Mesenchymal stem cell (in vitro differentiated cells and primary cell): Measurements from ENCODE around the gene TST.

ENCODE experiments used
- DNase-seq: peaks from one replicate; pipeline ENCODE4 v3.0.0-alpha.2; 2013
- H2AFZ ChIP-seq: one replicate; pipeline ENCODE4 v1.6.1; 2013; ENCODE audit warnings: low read depth, mild to moderate bottlenecking, control low read depth, inconsistent platforms, low read length, moderate library complexity
- H2AK5ac ChIP-seq: 2 replicates; pipeline ENCODE4 v1.6.1; 2013; ENCODE audit warnings: low read length, moderate library complexity, mild to moderate bottlenecking, inconsistent platforms; ENCODE audit not compliant: severe bottlenecking
- H2BK120ac ChIP-seq: one replicate; pipeline ENCODE4 v1.6.1; 2013; ENCODE audit warnings: low read depth, mild to moderate bottlenecking, inconsistent platforms, low read length, moderate library complexity
- H2BK12ac ChIP-seq, 2 experiments: one replicate each; pipeline ENCODE4 v1.6.1; 2013; ENCODE audit warnings: inconsistent platforms in 2 of 2, low read length in 2 of 2, mild to moderate bottlenecking in 2 of 2, moderate library complexity in 2 of 2, control low read depth in 1 of 2
- H2BK15ac ChIP-seq: one replicate; pipeline ENCODE4 v1.6.1; 2013; ENCODE audit warnings: mild to moderate bottlenecking, low read depth, inconsistent platforms; ENCODE audit not compliant: poor library complexity, severe bottlenecking
- H2BK5ac ChIP-seq: 2 replicates; pipeline ENCODE4 v1.6.1; 2013; ENCODE audit warnings: low read depth, mild to moderate bottlenecking, low read length, control low read depth, inconsistent platforms; ENCODE audit not compliant: poor library complexity, severe bottlenecking
- H3K14ac ChIP-seq, 2 experiments: one replicate each; pipeline ENCODE4 v1.6.1; 2013; ENCODE audit warnings: inconsistent platforms in 2 of 2, low read length in 2 of 2, control low read depth in 1 of 2, mild to moderate bottlenecking in 1 of 2, moderate library complexity in 1 of 2
- H3K18ac ChIP-seq, 2 experiments: one replicate each; pipeline ENCODE4 v1.6.1; 2013; ENCODE audit warnings: inconsistent platforms in 2 of 2, low read length in 2 of 2, control low read depth in 1 of 2, low read depth in 1 of 2, mild to moderate bottlenecking in 1 of 2
- H3K23ac ChIP-seq, 2 experiments: one replicate each; pipeline ENCODE4 v1.6.1; 2013; ENCODE audit warnings: inconsistent platforms in 2 of 2, low read length in 2 of 2, mild to moderate bottlenecking in 2 of 2, moderate library complexity in 2 of 2, control low read depth in 1 of 2
- H3K27ac ChIP-seq: 2 replicates; pipeline ENCODE4 v1.5.1; 2013; ENCODE audit warnings: mild to moderate bottlenecking, moderate library complexity, low read length, control low read depth, inconsistent platforms; ENCODE audit not compliant: poor library complexity, severe bottlenecking
- H3K27me3 ChIP-seq, 2 experiments: 2 replicates each; pipeline versions ENCODE4 v1.6.1 to v1.7.0; 2013; ENCODE audit warnings: low read length in 2 of 2, mild to moderate bottlenecking in 2 of 2, moderate library complexity in 2 of 2, control low read depth in 1 of 2, inconsistent platforms in 1 of 2; ENCODE audit not compliant: control insufficient read depth in 1 of 2, insufficient read depth in 1 of 2
- H3K36me3 ChIP-seq, 2 experiments: 2 replicates each; pipeline versions ENCODE4 v1.6.1 to v1.7.0; 2013; ENCODE audit warnings: low read length in 2 of 2, control low read depth in 1 of 2, inconsistent platforms in 1 of 2, low read depth in 1 of 2, mild to moderate bottlenecking in 1 of 2; ENCODE audit not compliant: insufficient read depth in 2 of 2, control insufficient read depth in 1 of 2
- H3K4ac ChIP-seq, 2 experiments: one replicate each; pipeline ENCODE4 v1.6.1; 2013; ENCODE audit warnings: inconsistent platforms in 2 of 2, low read length in 2 of 2, mild to moderate bottlenecking in 2 of 2, moderate library complexity in 2 of 2, control low read depth in 1 of 2, low read depth in 1 of 2
- H3K4me1 ChIP-seq: 2 replicates; pipeline ENCODE4 v1.6.1; 2013; ENCODE audit warnings: low read depth, low read length, control low read depth; ENCODE audit not compliant: control insufficient read depth, insufficient read depth
- H3K4me2 ChIP-seq: 2 replicates; pipeline ENCODE4 v1.6.1; 2013; ENCODE audit warnings: low read length, mild to moderate bottlenecking, inconsistent platforms; ENCODE audit not compliant: poor library complexity, severe bottlenecking
- H3K4me3 ChIP-seq, 2 experiments: 2 replicates each; pipeline versions ENCODE4 v1.5.1 to v1.7.0; 2013; ENCODE audit warnings: low read length in 2 of 2, mild to moderate bottlenecking in 2 of 2, control low read depth in 1 of 2, low read depth in 1 of 2; ENCODE audit not compliant: insufficient read depth in 1 of 2
- H3K79me1 ChIP-seq: replicated peaks from 2 replicates; pipeline ENCODE4 v1.6.1; 2013; ENCODE audit warnings: mild to moderate bottlenecking, control low read depth, low read length, inconsistent platforms; ENCODE audit not compliant: poor library complexity, severe bottlenecking
- H3K9ac ChIP-seq: 2 replicates; pipeline ENCODE4 v1.7.0; 2013; ENCODE audit warnings: mild to moderate bottlenecking, low read length, moderate library complexity
- H3K9me3 ChIP-seq: 2 replicates; pipeline ENCODE4 v1.7.0; 2013; ENCODE audit warnings: mild to moderate bottlenecking, low read length; ENCODE audit not compliant: control insufficient read depth
- H4K8ac ChIP-seq: one replicate; pipeline ENCODE4 v1.6.1; 2013; ENCODE audit warnings: inconsistent platforms, mild to moderate bottlenecking, low read length, moderate library complexity
- H4K91ac ChIP-seq: one replicate; pipeline ENCODE4 v1.6.1; 2013; ENCODE audit warnings: mild to moderate bottlenecking, low read length, inconsistent platforms
- WGBS: methylation state at CpG from one replicate; pipeline ENCODE4 v1.1.7; 2013; ENCODE audit warnings: mixed read lengths; 5-methylcytosine and 5-hydroxymethylcytosine counted together

Gene TST

GRCh38 chr22:36971341-36972125 lies 47.7 kb downstream of the TST start:
- no peak overlapping the region for H2BK120ac ChIP-seq
- H3K36me3 ChIP-seq, result no peaks in the 10 kb centered on the region
- no peaks in the 10 kb centered on the region for H3K9me3 ChIP-seq
- no peak overlapping the region for H3K4me2 ChIP-seq
- no peak overlapping the region for H4K91ac ChIP-seq
- H3K79me1 ChIP-seq, result no peaks in the 10 kb centered on the region
- peaks cover 23 to 30% of the 10 kb centered on the region in 2 experiments for H3K27me3 ChIP-seq
- H2AFZ ChIP-seq, result no peak overlapping the region
- H3K9ac ChIP-seq, result no peak overlapping the region
- no peak overlapping the region for H3K18ac ChIP-seq
- no peak overlapping the region for H2BK5ac ChIP-seq
- no peak overlapping the region for H4K8ac ChIP-seq
- no peak overlapping the region for H2BK15ac ChIP-seq
- no peak overlapping the region for H2BK12ac ChIP-seq
- H3K4me1 ChIP-seq, result no peaks in the 10 kb centered on the region
- no peak overlapping the region for H3K14ac ChIP-seq
- no peak overlapping the region for H3K4ac ChIP-seq
- no peak overlapping the region for H3K27ac ChIP-seq
- DNase-seq, result no peak
- no peak overlapping the region for H3K4me3 ChIP-seq
- H2AK5ac ChIP-seq, result no peak overlapping the region
- no peak overlapping the region for H3K23ac ChIP-seq
- WGBS, result 86% methylated on average over 19 of the region's 19 CpGs

DNA sequence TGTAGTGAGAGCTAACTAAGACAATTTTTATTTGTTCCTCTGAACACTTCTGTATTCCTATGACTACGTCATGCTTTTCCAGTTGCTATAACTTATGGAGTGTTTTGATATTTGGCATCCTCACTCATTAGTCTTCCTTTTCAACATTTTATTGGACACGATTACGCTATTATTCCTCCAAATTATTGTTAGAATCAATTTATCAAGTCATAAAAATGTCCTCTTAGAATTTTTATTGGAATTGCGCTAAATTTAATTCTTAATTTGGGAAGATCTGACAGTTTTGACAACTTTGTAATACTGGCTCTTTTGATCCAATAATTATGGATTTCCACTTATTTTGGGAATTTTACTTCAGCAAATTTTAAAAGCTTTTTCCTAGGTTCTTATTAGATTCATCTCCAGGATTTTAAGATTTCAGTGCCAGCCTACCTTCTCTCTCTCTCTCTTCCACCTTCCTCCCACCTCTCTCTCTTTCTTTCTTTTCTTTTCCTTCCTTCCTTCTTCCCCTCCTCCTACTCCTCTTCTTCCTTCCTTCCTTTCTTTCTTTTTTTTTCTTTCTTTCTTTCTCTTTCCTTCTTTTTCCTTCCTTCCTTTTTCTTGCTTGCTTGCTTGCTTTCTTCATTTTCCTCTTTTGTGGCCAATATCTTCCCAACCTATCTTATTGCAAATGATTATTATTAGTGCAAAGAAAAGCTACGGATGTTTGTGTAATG lies 50.8 kb downstream of the TST start:
- Histone ChIP-seq H3K9ac (no peak overlapping the region), H2AK5ac (no peak overlapping the region), H2BK12ac (no peak overlapping the region)

GRCh38 chr22:36966851-36967540 lies 52.3 kb downstream of the TST start:
- Histone ChIP-seq H4K91ac (no peak overlapping the region), H3K9ac (no peak overlapping the region), H2BK120ac (no peak overlapping the region), H3K9me3 (no peaks in the 10 kb centered on the region), H3K4me1 (no peaks in the 10 kb centered on the region), H3K4me3 (no peak overlapping the region), H3K36me3 (no peaks in the 10 kb centered on the region), H3K27ac (no peak overlapping the region), H3K4me2 (no peak overlapping the region), H2BK15ac (no peak overlapping the region), H2BK12ac (no peak overlapping the region), H3K23ac (no peak overlapping the region), H3K27me3 (peaks cover 21 to 26% of the 10 kb centered on the region in 2 experiments), H2AK5ac (no peak overlapping the region), H4K8ac (no peak overlapping the region), H2BK5ac (no peak overlapping the region), H3K18ac (no peak overlapping the region), H3K79me1 (no peaks in the 10 kb centered on the region), H3K4ac (no peak overlapping the region), H3K14ac (no peak overlapping the region), H2AFZ (no peak overlapping the region)
- WGBS, result 76% methylated on average over 11 of the region's 11 CpGs
- DNase-seq, result no peak

More for the DNA sequence above, 50.8 kb downstream of the TST start:
- Histone ChIP-seq H3K18ac (no peak overlapping the region), H3K4me3 (no peak overlapping the region), H4K91ac (no peak overlapping the region), H3K27ac (no peak overlapping the region), H3K4ac (no peak overlapping the region), H3K27me3 (peaks cover 34 to 35% of the 10 kb centered on the region in 2 experiments), H3K14ac (no peak overlapping the region), H2AFZ (no peak overlapping the region), H3K4me1 (no peaks in the 10 kb centered on the region), H3K4me2 (no peak overlapping the region), H3K23ac (no peak overlapping the region), H3K9me3 (no peaks in the 10 kb centered on the region), H4K8ac (no peak overlapping the region), H3K79me1 (no peaks in the 10 kb centered on the region), H2BK15ac (no peak overlapping the region), H2BK5ac (no peak overlapping the region), H2BK120ac (no peak overlapping the region), H3K36me3 (no peaks in the 10 kb centered on the region)
- WGBS, result no CpG with 5 or more reads among the region's 5 CpGs
- no peak for DNase-seq

DNA sequence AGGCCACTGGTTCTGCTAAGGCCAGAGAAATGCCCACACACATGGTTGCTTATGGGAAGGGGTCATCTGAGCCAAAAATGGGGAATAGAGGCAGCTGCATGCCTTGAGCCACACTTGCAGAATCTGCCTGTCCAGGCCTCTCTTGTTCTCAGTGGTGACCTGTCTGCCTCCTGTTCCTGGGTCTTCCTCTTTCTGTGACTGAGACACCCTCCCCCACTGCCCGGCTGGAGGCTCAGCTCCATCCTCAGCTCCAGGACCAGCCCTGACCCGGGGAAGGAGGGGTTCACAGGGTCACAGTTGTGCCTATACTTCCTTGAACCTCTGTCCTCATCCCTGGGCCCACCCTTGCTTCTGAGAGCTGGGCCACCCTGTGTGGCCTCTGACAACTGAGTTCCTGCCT lies 53.6 kb downstream of the TST start:
- Histone ChIP-seq H2BK15ac (no peak overlapping the region), H3K4me2 (no peak overlapping the region), H3K23ac (no peak overlapping the region), H2BK5ac (no peak overlapping the region), H3K4ac (no peak overlapping the region), H3K9ac (no peak overlapping the region), H3K4me3 (no peak overlapping the region), H4K8ac (no peak overlapping the region), H3K27me3 (peaks cover 19 to 29% of the 10 kb centered on the region in 2 experiments), H3K18ac (no peak overlapping the region), H3K36me3 (no peaks in the 10 kb centered on the region), H2BK120ac (no peak overlapping the region), H2BK12ac (no peak overlapping the region), H3K9me3 (no peaks in the 10 kb centered on the region), H4K91ac (no peak overlapping the region), H2AK5ac (no peak overlapping the region), H3K4me1 (no peaks in the 10 kb centered on the region), H3K14ac (no peak overlapping the region), H3K79me1 (no peaks in the 10 kb centered on the region), H3K27ac (no peak overlapping the region), H2AFZ (no peak overlapping the region)
- no peak for DNase-seq
- 58% methylated on average over 2 of the region's 2 CpGs for WGBS
